Measurements from ENCODE around the gene TUSC2. TPM values are rescaled to one million over a fixed set of nuclear protein-coding genes. Genes with fewer than 3 reads are reported as not detected.

The TUSC2 gene
- total RNA-seq, 1 experiment from 2014 or later, result 34.0 TPM

GRCh38 chr3:50321336-50322114, 6.5 kb downstream of the TUSC2 start:
- Histone ChIP-seq H3K27me3 (ENCODE audit: insufficient read depth, low read length) (no peaks in the 10 kb centered on the region), H3K4me2 (ENCODE audit: low read length) (peak overlapping the region; percentile 92), H3K9ac (ENCODE audit: low read length) (peak overlapping the region; percentile 88), H3K79me2 (ENCODE audit: insufficient read depth, low read length) (peaks cover 48% of the 10 kb centered on the region), H3K36me3 (ENCODE audit: control insufficient read depth in 1 of 2, insufficient read depth in 2 of 2, low read length in 2 of 2) (peaks cover 9 to 29% of the 10 kb centered on the region in 2 experiments; a peak in 2 of 4 replicates), H2AFZ (ENCODE audit: low read depth, low read length, poor library complexity, severe bottlenecking) (no peak overlapping the region), H3K4me1 (ENCODE audit: control insufficient read depth in 1 of 2, insufficient read depth in 2 of 2, low read length in 2 of 2) (peaks cover 49 to 76% of the 10 kb centered on the region in 2 experiments), H3K9me2 (ENCODE audit: insufficient read depth) (no peaks in the 10 kb centered on the region), H3K9me3 (ENCODE audit: control insufficient read depth in 1 of 2, insufficient read depth in 1 of 2, low read depth in 1 of 2, low read length in 2 of 2) (no peaks in the 10 kb centered on the region), H3K27ac (ENCODE audit: low read depth, low read length) (peak overlapping the region; percentile 93), H3K4me3 (replicated peaks in 1 of 2; ENCODE audit: low read depth in 1 of 2, low read length in 2 of 2) (peak overlapping the region; percentile 64 to 92), H4K20me1 (ENCODE audit: insufficient read depth) (no peaks in the 10 kb centered on the region)
- intact Hi-C loops (cut with micrococcal nuclease), result no loop called here
- ChIA-PET RAD21 (ENCODE audit: low non-redundant PET in 1 of 2, low total read pairs in 2 of 2, uncharacterized antibody in 2 of 2, unreplicated experiment in 2 of 2) (interaction anchor here (0.7 to 1.7 kb wide), 3 partner anchors 22 to 61 kb away, joined by 4 to 5 read pairs (median 4); partner anchors contain the start of genes HYAL3 (in 1 of the 2), IFRD2 (in 1 of the 2) and NAA80 (in 1 of the 2)), CTCF (interaction anchor here (0.6 to 1.4 kb wide), 12 partner anchors 15 to 1291 kb away, joined by 3 to 11 read pairs (median 4); partner anchors contain the start of genes HYAL1, HYAL3, IFRD2 and NAA80), POLR2A (interaction anchor here (0.6 to 1.9 kb wide), 4 partner anchors 22 to 1108 kb away, joined by 3 to 4 read pairs (median 4); partner anchors contain the start of genes HYAL3, IFRD2 and NAA80)
- DNase-seq (ENCODE audit: low read depth, low spot score) (peak; percentile 84), ATAC-seq (peak; percentile 66)
- BruUV-seq (replicated peaks), result no TSS peak
- TF ChIP-seq POLR2A (IDR thresholded peaks at IDR 0.05; ENCODE audit: borderline replicate concordance, extremely low read depth, insufficient read depth, insufficient read length) (peak; percentile 79), JUND (IDR thresholded peaks at IDR 0.05) (no peak), ELF1 (IDR thresholded peaks at IDR 0.05; ENCODE audit: borderline replicate concordance, low read depth) (no peak), ATF3 (IDR thresholded peaks at IDR 0.05) (no peak), SRF (IDR thresholded peaks at IDR 0.05; ENCODE audit: low read depth) (no peak), ZBTB33 (IDR thresholded peaks at IDR 0.05; ENCODE audit: extremely low read depth, insufficient replicate concordance, low read length) (no peak), EZH2 (IDR thresholded peaks at IDR 0.05) (no peak), EZH2phosphoT487 (IDR thresholded peaks at IDR 0.05; ENCODE audit: borderline replicate concordance) (no peak), MAX (IDR thresholded peaks at IDR 0.05) (no peak), ZFX (IDR thresholded peaks at IDR 0.05) (peak; percentile 78), ZNF274 (IDR thresholded peaks at IDR 0.05; ENCODE audit: low read depth, low read length) (no peak), REST (IDR thresholded peaks at IDR 0.05; ENCODE audit: low read depth) (no peak), FOSL1 (IDR thresholded peaks at IDR 0.05; ENCODE audit: low read depth) (no peak), YY1 (IDR thresholded peaks at IDR 0.05; ENCODE audit: extremely low read depth, insufficient replicate concordance, low read depth, low read length) (no peak), CTCF (IDR thresholded peaks at IDR 0.05 in 2 of 3, conservative IDR thresholded peaks at IDR 0.05 in 1 of 3; ENCODE audit: borderline replicate concordance in 1 of 3, insufficient read depth in 1 of 3, low read depth in 2 of 3, low read length in 2 of 3) (peak in 2 of 3 experiments; percentile 70 to 71; a peak in 4 of 6 replicates), CBX3 (IDR thresholded peaks at IDR 0.05; ENCODE audit: low read depth) (no peak), SIN3A (IDR thresholded peaks at IDR 0.05; ENCODE audit: low read depth) (no peak), EGR1 (IDR thresholded peaks at IDR 0.05; ENCODE audit: low read depth) (no peak)
